Ovary (tissue), 3 donors: Measurements from ENCODE around the gene VIPAS39.

Experiments
- EP300 ChIP-seq: sonication (generic); formaldehyde crosslinking; IDR thresholded peaks from one replicate; pipeline ENCODE4 v1.6.1; 2017; ENCODE audit warnings: antibody characterized with exemption
- POLR2A ChIP-seq: fragments of 450-650 bp; IDR thresholded peaks from one replicate; pipeline ENCODE4 v1.6.1; 2017; ENCODE audit warnings: antibody characterized with exemption, mild to moderate bottlenecking, moderate library complexity
- TF ChIP-seq, protein P1 (sequence below), 3 donors: fragments of 450-650 bp in 2 of 3; fragments of 200-600 bp in 1 of 3; IDR thresholded peaks; one replicate each; pipeline versions ENCODE4 v1.5.1 to v1.8.0; 2016 to 2022; ENCODE audit warnings: antibody characterized with exemption in 3 of 3, mild to moderate bottlenecking in 1 of 3
- donor health status: DM: no; HTN: no; CAD: no.

DNA sequence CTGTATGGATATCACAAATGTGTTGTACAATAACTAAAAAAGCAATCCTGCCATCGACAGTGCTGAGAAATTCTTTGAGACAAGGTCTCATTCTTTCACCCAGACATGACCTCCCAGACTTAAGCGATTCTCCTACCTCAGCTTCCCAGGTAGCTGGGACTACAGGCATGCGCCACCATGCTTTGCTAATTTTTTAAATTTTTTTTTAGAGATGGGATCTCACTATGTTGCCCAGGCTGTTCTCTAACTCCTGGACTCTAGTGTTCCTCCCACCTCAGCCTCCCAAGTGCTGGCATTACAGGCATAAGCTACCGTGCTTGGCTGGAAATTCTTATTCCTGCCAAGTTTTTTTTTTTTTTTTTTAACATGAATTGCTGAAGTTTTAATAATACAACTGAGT, 17.5 kb downstream of the VIPAS39 start:
- TF ChIP-seq POLR2A, result no peak
- TF ChIP-seq, protein P1, sequence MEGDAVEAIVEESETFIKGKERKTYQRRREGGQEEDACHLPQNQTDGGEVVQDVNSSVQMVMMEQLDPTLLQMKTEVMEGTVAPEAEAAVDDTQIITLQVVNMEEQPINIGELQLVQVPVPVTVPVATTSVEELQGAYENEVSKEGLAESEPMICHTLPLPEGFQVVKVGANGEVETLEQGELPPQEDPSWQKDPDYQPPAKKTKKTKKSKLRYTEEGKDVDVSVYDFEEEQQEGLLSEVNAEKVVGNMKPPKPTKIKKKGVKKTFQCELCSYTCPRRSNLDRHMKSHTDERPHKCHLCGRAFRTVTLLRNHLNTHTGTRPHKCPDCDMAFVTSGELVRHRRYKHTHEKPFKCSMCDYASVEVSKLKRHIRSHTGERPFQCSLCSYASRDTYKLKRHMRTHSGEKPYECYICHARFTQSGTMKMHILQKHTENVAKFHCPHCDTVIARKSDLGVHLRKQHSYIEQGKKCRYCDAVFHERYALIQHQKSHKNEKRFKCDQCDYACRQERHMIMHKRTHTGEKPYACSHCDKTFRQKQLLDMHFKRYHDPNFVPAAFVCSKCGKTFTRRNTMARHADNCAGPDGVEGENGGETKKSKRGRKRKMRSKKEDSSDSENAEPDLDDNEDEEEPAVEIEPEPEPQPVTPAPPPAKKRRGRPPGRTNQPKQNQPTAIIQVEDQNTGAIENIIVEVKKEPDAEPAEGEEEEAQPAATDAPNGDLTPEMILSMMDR (IDR thresholded peaks at IDR 0.05), result no peak
- no peak for TF ChIP-seq EP300
